ENCODE results near the gene KRT23. TPM values are rescaled to one million over a fixed set of nuclear protein-coding genes. Genes with fewer than 3 reads are reported as not detected.

KRT23 gene
- total RNA-seq, 1 donor: 1.7 TPM

DNA sequence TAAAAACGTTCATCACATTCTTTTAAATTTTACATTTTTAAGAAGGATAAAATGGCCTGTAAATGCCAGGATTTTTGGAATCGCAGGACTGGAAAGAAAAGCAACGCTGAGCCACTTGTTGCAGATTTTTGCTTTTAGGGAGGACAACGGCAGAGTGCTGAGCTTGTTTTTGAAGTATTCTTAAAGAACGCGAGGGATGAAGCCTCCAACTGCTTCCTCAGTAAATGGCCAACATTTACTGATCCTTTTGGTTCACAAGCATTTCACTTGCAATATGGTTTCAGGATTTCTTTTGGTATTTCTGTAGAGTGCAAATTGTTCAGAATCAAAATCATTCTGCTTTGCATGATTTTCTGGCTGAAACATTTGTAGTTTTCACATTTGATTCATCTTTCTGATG lies 2.8 kb upstream of the KRT23 start:
- no peak for DNase-seq (ENCODE audit: low read depth)
- no peak for TF ChIP-seq CTCF (IDR thresholded peaks at IDR 0.05; ENCODE audit: insufficient read depth, low read depth, low read length)
- no peak overlapping the region for H3K4me3 ChIP-seq (ENCODE audit: low read depth, low read length)

GRCh38 chr17:40938981-40939380 lies 1.5 kb upstream of the KRT23 start:
- TF ChIP-seq CTCF (IDR thresholded peaks at IDR 0.05; ENCODE audit: insufficient read depth, low read depth, low read length): no peak
- peak; percentile 53 for DNase-seq (ENCODE audit: low read depth)
- no peak overlapping the region for H3K4me3 ChIP-seq (ENCODE audit: low read depth, low read length)

DNA sequence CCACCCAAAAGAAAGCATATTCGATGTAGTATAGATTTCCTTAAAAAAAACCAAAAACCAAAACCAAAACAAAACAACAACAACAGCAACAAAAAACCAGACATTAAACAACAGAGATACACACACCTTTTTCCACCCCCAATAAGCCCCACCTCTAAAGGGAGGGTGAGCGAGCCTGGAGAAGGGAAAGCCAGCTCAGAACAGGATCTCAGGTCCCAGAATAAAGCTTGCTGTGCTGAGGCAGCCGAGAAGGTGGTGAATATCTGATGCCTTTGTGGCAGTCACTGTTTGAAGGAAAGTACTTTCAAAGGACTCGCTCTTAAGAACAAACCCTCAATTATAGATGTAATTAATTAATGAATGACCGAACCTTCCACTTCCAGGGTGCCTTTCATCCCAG lies 470 bp downstream of the KRT23 start:
- DNase-seq (ENCODE audit: low read depth): no peak
- no peak overlapping the region for H3K4me3 ChIP-seq (ENCODE audit: low read depth, low read length)
- no peak for TF ChIP-seq CTCF (IDR thresholded peaks at IDR 0.05; ENCODE audit: insufficient read depth, low read depth, low read length)

GRCh38 chr17:40936437-40936971 lies 942 bp downstream of the KRT23 start:
- H3K4me3 ChIP-seq (ENCODE audit: low read depth, low read length): no peak overlapping the region
- no peak for TF ChIP-seq CTCF (IDR thresholded peaks at IDR 0.05; ENCODE audit: insufficient read depth, low read depth, low read length)
- no peak for DNase-seq (ENCODE audit: low read depth)

DNA sequence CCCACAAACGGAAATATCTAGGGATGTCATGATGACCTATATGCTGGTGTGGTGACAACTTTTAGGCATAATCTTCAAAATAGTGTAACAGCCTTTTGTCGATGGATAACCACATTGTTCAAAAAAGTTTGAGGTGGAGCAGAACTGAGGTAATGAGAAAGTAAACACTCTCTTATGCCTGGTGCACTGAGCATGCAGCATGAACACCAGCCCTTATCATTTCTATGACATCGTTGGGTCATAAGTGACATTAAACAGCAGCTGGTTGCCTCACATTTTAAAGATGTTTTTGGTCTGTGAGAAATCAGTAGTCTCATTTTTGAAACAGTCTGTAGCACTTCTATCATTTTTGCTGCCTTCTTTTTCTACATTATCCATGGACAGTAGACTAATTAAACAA lies 1.8 kb downstream of the KRT23 start:
- DNase-seq (ENCODE audit: low read depth): peak; percentile 62
- no peak for TF ChIP-seq CTCF (IDR thresholded peaks at IDR 0.05; ENCODE audit: insufficient read depth, low read depth, low read length)
- no peak overlapping the region for H3K4me3 ChIP-seq (ENCODE audit: low read depth, low read length)

GRCh38 chr17:40932608-40933007 lies 4.8 kb downstream of the KRT23 start:
- no peak for TF ChIP-seq CTCF (IDR thresholded peaks at IDR 0.05; ENCODE audit: insufficient read depth, low read depth, low read length)
- H3K4me3 ChIP-seq (ENCODE audit: low read depth, low read length): no peak overlapping the region
- no peak for DNase-seq (ENCODE audit: low read depth)

DNA sequence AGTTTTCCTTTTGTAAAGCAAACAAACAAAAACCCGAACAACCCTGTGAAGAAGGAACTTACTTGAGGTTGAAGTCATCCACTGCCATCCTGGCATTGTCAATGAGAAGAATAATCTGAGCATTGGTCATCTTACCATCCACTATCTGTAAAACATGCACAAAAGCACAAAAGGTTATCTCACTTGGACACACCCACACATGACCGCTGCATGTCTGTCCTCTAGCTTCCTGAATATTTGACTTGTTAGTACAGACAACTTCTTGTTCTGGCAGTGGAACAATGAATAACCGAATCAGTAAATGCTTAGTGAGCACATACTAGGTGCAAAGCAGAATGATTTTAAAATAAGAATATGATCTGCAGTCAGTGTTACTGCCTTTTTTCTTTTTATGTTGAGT lies 6.1 kb downstream of the KRT23 start:
- no peak for DNase-seq (ENCODE audit: low read depth)
- no peak for TF ChIP-seq CTCF (IDR thresholded peaks at IDR 0.05; ENCODE audit: insufficient read depth, low read depth, low read length)
- no peak overlapping the region for H3K4me3 ChIP-seq (ENCODE audit: low read depth, low read length)

All from fibroblast of villous mesenchyme (primary cell).